GM19452 (cell line): ENCODE data around the gene ERC1.
"Not testable (repeated sequence)": the region's sequence is repeated elsewhere in the genome, so short reads cannot be mapped to it uniquely, and the experiment has no call there.

Experiments used
- ATAC-seq: cut with Tn5 transposase; IDR thresholded peaks from one replicate; pipeline ENCODE4 v1.9.1; 2021; ENCODE audit not compliant: unreplicated experiment

Gene ERC1

GRCh38 chr12:1216560-1216959 lies 225.5 kb downstream of the ERC1 start:
- no peak for ATAC-seq

- ATAC-seq: no peak
Observed at GRCh38 chr12:1217191-1217949, 226.3 kb downstream of the ERC1 start.

GRCh38 chr12:1218369-1218768 lies 227.3 kb downstream of the ERC1 start:
- no peak for ATAC-seq

- no peak for ATAC-seq
Observed at GRCh38 chr12:1220127-1221092, 229.4 kb downstream of the ERC1 start.

DNA sequence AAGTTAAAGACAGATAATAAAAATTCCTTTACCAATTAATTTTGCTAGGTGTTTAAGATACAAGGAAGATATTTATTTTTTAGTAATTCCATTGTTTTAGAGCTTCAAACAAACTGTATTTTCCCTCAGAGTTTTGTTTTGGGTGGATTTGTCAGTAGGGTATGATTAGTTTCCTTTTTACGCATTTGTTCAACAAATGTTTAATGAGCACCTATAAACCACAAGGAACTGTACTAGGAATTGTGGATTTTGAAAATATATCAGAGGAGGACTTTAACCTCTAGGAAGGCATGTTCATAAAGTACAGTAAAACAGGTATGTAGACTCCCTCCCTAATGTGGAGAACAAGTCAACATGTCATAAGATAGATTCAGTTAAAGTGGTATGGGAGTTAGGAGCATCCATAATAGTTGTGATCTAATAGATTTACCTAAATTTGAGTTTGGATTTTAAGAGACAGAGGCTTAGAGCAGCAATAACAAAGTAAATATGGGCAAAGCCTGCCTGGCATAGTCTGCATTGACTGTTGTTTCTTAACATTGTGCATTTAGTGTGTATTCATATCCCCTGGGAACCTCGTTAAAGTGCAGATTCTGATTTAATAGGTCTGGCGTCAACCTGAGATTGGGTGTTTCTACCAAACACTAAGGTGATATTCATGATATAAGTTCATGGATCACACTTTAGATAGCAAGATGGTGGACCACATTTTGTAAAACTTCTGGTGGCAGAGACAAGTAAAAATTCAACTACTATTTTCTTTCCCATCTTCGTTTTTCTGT lies 232.0 kb downstream of the ERC1 start:
- no peak for ATAC-seq

GRCh38 chr12:1226951-1227350 lies 235.9 kb downstream of the ERC1 start:
- ATAC-seq: no peak

DNA sequence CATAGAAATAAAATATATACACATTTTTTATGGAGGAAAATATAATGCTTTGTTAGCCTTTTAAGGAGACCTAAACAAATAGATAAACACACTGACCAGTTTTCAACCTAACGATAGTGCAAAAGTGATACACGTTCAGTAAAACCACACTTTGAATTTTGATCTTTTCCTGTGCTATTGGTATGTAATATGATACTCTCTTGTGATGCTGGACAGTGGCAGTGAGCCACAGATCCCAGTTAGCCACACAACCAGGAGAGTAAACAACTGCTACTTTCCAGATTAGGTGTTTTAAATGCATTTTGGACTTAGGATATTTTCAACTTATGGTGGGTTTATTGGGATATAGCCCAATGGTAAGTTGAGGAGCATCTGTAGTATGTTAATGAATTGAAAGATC lies 243.1 kb downstream of the ERC1 start:
- no peak for ATAC-seq

- no peak for ATAC-seq
Observed at GRCh38 chr12:1246637-1247036, 255.6 kb downstream of the ERC1 start.

- ATAC-seq: no peak
Observed at GRCh38 chr12:1250641-1251040, 259.6 kb downstream of the ERC1 start.

DNA sequence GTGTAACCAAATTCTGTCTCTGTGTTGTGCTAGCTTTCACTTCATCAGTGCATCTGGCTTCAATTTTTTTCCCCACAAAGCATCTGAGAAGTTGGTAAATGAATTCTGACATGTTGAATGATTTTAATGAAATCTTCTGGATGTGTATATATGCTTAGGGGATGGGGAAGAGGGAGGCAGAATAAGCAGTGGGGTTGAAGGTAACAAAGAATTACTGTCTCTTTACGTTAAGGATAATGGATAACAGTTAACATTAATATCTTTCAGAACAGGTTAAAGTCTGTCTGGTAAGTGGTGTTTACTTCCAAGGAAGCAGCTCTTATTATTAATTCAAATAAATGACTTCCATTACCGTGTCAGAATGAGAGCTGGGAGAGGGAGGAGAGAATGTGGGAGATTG lies 261.7 kb downstream of the ERC1 start:
- no peak for ATAC-seq

DNA sequence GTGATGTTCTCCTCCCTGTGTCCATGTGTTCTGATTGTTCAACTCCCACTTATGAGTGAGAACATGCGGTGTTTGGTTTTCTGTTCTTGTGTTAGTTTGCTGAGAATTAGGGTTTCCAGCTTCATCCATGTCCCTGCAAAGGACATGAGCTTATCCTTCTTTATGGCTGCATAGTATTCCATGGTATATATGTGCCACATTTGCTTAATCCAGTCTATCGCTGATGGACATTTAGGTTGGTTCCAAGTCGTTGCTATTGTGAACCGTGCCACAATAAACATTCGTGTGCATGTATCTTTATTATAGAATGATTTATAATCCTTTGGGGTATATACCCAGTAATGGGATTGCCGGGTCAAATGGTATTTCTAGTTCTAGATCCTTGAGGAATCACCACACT lies 264.1 kb downstream of the ERC1 start:
- not testable (repeated sequence) for ATAC-seq

GRCh38 chr12:1255854-1256253 lies 264.8 kb downstream of the ERC1 start:
- ATAC-seq: not testable (repeated sequence)

GRCh38 chr12:1256285-1256684 lies 265.3 kb downstream of the ERC1 start:
- no peak for ATAC-seq

- ATAC-seq: no peak
Observed at GRCh38 chr12:1256991-1257390, 266.0 kb downstream of the ERC1 start.

DNA sequence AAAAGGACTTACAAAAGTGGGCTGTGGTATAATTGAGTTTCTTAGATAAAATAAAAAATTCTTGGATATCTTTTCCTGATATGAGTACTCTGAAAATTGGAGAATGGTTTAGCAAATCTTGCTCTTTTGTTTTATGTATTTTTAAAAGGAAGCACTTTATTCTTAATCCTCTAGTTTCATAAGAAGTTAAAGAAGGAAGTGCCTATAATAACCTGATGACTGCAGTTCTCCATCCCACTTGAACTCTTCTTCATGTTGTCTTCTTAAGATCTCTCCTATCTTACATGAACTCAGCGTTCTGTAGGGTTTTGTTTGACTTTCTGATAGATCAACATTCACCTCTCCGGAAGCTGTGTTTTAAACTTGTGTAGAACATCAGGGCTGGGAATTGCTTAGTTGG lies 271.0 kb downstream of the ERC1 start:
- no peak for ATAC-seq

DNA sequence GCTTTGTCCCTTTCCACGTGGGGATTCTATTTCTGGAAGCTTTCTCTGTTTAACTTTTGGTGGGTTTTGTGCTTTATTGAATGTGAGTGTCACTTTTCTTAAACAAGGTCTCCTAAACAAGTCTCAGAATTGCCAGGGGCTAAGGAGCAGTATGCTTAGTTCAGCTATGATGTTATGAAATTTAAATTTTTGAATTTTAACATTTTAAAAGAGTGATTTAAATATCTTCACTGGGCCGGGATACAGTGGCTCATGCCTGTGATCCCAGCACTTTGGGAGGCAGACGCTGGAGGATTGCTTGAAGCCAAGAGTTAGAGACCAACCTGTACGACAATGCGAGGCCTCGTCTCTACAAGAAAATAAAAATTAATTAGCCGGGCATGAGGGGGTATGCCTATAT lies 276.2 kb downstream of the ERC1 start:
- no peak for ATAC-seq

DNA sequence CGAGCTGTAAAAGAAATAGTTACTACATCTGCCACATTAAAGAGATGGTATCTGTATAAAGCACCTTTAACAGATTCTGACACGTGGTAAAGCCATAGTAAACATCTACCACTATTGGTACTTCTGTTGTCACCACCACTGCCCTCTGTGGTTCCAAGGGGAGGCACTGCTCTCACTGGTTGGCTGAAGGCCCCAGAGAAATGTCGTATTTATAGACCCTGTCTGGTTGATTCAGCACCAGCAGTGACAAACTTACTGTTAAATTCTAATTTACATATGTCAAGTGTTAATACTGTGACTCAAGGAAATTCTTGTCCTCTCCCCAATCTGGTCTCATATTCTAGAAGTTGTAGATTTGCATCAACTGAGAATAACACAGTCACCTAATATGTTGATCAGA lies 281.1 kb downstream of the ERC1 start:
- ATAC-seq: no peak

DNA sequence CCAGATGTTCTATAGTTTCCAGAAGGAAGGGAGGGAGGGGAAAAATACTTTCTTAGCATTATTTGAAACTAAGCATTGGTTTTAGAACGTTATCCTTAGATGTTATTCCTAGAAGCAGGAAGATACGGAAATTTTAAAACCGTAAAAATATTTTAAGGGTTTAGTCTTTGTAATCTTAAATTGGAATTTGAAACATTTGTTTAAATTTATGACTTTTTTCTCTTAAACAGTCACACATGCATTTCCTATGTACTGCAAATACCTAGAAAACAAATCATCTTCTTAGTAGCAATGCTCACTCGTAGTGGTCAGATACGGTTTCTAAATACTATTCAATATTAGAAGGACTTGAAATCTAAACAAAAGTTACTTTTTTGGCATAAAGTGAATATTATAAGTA lies 282.0 kb downstream of the ERC1 start:
- no peak for ATAC-seq

- ATAC-seq: no peak
Observed at GRCh38 chr12:1277905-1278304, 286.9 kb downstream of the ERC1 start.

GRCh38 chr12:1279050-1279449 lies 288.0 kb downstream of the ERC1 start:
- no peak for ATAC-seq

DNA sequence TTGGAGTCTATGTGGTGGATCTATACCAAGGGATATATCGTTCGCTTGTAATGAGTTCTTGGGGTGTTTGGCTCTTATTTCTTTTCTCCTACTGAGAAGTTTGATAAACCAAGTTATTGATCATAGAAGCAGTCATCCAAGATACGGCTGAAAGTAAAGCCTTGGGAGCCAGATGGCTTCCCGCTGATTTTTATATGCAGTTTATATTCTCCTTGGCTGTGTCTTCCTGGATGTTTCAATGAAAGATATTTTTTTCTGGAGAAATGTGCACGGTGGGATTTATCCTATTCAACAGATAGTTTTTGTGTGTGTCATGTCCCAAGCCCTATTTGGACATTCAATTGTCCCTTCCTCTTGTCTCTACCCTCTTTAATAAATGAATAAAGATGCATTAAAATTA lies 289.0 kb downstream of the ERC1 start:
- ATAC-seq: no peak
